RPMI8226 (cell line): ENCODE data around the gene CYP1A2.
A peak's percentile ranks its signal among the peaks of the same experiment; 100 is the strongest.

Source experiments
- DNase-seq: peaks from one replicate; pipeline ENCODE4 v3.0.0-alpha.2; 2015

Gene CYP1A2

DNA sequence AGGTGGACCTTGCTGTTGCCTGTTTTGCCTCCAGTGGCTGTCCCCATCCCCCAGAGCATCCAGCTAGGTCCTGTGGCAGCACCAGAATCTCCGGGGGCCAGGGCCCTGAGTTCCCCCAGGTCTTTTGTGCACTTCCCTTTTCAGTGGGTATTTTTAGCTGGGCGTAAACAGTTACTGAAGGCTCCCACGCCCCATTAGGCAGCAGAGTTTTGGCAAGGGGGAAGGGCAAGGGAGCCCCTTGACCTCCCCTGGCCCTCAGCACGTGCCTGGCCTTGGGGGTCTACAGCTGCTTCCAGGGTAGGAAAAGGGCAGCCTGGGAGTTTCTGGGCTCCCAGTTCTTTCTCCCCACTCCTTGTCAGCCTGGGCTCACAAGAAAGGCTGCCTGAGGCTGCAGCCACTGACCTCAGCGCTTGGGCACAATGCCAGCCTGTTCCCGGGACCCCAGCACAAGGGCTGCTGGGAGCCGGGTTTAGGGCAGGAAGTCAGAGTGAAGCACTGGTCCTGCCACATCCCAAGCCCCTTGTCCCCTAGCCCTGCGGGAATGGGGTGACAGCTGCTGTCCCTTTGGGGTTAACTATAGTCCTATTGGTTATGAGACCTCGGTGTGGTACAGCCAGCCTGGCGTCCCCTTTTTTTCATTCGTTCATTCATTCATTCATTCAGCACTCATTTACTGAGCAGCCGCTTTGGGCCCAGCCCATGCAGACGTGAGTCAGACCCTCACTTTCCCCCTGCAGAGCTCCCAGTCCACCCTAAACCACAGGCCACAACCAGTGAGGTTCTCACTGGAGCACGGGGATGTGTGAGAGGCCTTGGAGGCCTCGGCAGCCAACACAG lies 41.7 kb downstream of the CYP1A2 start:
- DNase-seq, result peak; percentile 91

- no peak for DNase-seq
These were observed 42.4 kb downstream of the CYP1A2 start for GRCh38 chr15:74791007-74791406.

DNA sequence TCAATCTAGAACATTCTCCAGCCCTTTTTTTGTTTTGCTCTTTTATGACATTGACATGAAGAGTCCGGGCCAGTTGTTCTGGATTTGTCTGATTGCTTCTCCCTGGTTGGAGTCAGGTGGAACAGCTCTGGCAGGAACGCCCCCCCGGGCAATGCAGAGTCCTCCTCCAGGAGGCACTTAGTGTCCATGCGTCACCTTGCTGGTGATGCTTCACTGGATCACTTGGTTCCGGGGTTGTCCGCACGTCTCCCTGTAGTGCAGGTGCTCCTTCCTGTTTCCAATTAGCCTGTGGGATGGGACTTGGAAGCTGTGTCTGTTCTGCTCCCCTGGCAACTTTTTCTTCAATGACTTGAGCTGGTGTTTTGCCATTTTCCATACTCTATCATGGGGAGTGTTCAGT lies 43.0 kb downstream of the CYP1A2 start:
- DNase-seq, result no peak

GRCh38 chr15:74792227-74793016 lies 43.8 kb downstream of the CYP1A2 start:
- DNase-seq, result no peak

DNA sequence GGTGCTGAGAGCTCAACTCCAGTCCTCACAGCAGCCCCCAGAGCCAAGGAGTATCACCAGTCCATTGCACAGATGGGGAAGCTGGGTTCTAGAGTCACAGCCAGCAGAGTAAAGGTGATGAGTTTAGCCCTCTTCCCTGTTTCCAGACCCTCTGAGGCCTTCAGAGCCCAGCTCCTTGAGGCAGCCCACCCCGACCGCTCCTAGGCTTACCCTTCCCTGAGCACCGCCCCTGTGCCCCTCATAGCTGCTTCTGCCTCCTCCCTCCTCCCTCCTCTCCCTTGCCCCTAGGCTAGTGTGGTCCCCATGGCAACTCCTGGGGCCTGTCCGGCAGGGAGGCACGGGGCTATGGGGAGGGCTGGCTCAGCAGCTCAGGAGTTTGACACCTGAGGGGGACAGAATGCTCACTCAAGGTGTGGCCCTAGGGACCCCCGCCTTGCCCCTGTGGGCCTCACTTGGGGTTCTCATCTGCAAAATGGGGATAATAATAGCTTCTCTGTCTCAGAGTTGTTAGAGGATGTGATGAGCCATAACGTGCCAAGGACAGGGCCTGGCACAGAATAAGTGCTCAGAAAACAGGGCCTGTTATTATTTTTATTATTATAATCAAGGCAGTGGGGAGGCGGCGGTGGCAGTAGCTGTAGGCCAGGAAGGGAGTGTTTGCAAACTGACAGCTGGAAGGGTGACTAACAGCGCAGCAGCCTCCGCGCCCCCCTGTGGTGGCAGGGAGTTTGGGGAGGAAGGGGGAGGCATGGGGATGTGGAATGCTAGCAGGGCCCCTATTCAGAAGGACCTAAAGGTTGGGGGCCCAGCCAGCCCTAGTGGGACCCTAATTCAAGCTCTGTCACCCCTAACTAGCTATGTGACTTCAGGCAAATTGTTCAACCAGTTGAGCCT lies 44.7 kb downstream of the CYP1A2 start:
- DNase-seq, result no peak

- DNase-seq, result no peak
These were observed 45.8 kb downstream of the CYP1A2 start for GRCh38 chr15:74794248-74794969.

DNA sequence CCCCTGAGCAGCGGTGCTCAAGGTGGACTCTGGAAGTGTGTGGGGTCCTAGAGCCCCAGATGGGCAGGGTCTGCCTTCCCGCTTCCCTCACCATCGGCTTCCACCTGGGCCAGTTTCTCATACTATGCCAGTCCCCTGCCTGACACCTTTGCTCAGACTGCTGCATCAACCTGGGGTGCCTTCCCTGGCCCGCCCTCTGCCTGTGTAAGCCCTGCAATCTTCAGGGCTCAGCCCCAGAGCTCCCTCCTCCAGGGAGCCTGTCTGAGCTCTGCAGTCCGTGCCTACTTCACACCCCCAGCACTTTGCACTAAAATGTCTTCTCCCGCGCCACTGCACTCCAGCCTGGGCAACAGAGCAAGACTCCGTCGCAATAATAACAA lies 46.3 kb downstream of the CYP1A2 start:
- no peak for DNase-seq

- no peak for DNase-seq
These were observed 47.5 kb downstream of the CYP1A2 start for GRCh38 chr15:74795966-74796625.

GRCh38 chr15:74798388-74799254 lies 50.0 kb downstream of the CYP1A2 start:
- DNase-seq, result no peak

- DNase-seq, result peak; percentile 81
These were observed 50.7 kb downstream of the CYP1A2 start for GRCh38 chr15:74799255-74799855.

DNA sequence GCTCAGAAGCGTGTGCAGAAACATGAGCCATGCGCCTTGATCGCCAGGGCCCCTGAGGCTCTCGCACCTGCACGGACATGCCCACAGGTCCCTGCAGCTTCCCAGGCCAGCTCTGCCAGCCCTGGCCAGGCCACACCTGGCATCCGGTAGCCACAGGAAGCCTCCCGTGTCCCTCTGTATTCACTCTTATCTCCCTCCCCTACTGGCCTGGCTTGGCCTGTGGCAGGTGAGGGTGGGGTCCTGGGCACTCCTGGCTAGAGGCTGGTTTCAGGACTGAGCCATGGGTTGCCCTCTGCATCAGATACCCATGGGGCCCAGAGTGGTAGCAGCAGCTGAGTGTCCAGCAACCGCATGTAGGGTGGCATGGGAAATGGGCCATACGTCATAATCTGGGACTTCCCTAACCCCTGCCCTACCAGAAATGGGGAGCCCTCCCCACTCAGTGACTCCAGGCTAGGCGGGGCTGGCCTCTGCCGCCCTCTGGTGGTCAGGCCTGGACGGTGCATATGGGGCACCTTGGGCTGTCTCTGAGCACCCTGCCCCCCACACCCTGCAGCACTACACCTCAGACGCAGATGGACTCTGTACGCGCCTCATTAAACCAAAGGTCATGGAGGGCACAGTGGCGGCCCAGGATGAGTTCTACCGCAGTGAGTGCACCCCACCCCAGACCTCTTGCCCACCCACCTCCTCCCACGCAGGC lies 51.4 kb downstream of the CYP1A2 start:
- DNase-seq, result peak; percentile 92

- DNase-seq, result no peak
These were observed 52.0 kb downstream of the CYP1A2 start for GRCh38 chr15:74800559-74801094.

DNA sequence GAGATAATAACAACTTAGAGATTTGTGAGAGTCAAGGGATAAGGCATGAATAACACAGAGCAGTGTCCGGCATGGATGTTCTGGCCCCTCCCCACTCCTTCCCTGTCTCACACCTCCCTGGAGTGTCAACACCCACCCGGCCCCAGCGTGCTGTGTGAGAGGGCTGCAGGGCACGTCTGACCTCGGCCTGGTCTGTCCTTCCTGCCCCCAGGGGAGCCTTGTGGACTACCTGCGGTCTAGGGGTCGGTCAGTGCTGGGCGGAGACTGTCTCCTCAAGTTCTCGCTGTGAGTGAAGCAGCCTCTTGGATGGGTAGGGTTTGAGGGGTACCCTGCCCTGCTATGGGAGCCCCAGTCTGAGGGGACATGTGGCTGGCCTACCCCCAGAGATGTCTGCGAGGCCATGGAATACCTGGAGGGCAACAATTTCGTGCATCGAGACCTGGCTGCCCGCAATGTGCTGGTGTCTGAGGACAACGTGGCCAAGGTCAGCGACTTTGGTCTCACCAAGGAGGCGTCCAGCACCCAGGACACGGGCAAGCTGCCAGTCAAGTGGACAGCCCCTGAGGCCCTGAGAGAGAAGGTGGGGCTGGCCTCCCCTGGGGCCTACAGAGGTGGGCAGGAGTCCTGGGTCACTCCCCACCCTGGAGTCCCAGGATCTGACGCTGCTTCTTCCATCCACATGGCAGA lies 52.8 kb downstream of the CYP1A2 start:
- DNase-seq, result no peak

DNA sequence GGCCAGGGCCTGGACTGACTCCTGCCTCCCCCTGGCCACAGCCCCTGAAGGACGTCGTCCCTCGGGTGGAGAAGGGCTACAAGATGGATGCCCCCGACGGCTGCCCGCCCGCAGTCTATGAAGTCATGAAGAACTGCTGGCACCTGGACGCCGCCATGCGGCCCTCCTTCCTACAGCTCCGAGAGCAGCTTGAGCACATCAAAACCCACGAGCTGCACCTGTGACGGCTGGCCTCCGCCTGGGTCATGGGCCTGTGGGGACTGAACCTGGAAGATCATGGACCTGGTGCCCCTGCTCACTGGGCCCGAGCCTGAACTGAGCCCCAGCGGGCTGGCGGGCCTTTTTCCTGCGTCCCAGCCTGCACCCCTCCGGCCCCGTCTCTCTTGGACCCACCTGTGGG lies 53.6 kb downstream of the CYP1A2 start:
- DNase-seq, result no peak

DNA sequence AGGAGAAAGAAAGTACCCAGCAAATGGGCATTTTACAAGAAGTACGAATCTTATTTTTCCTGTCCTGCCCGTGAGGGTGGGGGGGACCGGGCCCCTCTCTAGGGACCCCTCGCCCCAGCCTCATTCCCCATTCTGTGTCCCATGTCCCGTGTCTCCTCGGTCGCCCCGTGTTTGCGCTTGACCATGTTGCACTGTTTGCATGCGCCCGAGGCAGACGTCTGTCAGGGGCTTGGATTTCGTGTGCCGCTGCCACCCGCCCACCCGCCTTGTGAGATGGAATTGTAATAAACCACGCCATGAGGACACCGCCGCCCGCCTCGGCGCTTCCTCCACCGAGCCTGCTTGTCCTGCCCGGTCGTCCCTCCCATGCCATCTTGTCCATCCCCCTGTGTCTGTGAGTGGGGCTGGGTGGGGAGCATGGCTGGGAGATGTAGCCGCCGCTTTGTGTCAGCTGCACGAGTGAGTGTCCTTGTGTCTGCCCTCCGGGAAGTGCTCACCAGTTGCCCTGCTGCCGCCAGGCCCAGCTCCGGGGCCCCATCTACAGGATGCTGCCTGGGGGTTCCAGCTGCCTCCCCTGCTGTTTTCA lies 54.3 kb downstream of the CYP1A2 start:
- DNase-seq, result no peak

GRCh38 chr15:74804935-74805334 lies 56.3 kb downstream of the CYP1A2 start:
- DNase-seq, result no peak
